Measurements from ENCODE around the gene OR51B2. TPM values are rescaled to one million over a fixed set of nuclear protein-coding genes. Genes with fewer than 3 reads are reported as not detected.

OR51B2 gene
- total RNA-seq, 2 experiments from 2014 or later, result not detected

- TF ChIP-seq CTCF (conservative IDR thresholded peaks at IDR 0.05; ENCODE audit: low read length), result no peak
- no peak for TF ChIP-seq EZH2phosphoT487 (IDR thresholded peaks at IDR 0.05; ENCODE audit: borderline replicate concordance, low read depth, low read length)
- Histone ChIP-seq H3K4me1 (ENCODE audit: insufficient read depth, low read length, poor library complexity, severe bottlenecking) (no peaks in the 10 kb centered on the region), H3K27ac (ENCODE audit: low read depth, low read length, poor library complexity, severe bottlenecking) (no peak overlapping the region), H3K79me2 (ENCODE audit: insufficient read depth, low read depth, low read length) (no peaks in the 10 kb centered on the region), H3K4me3 (ENCODE audit: low read depth, low read length, poor library complexity, severe bottlenecking) (no peak overlapping the region), H3K9me2 (ENCODE audit: insufficient read depth, low read length) (no peaks in the 10 kb centered on the region), H3K36me3 (ENCODE audit: insufficient read depth, low read length) (no peaks in the 10 kb centered on the region), H2AFZ (ENCODE audit: low read length) (no peak overlapping the region), H3K4me2 (ENCODE audit: low read length) (no peak overlapping the region), H4K20me1 (ENCODE audit: insufficient read depth, low read length) (no peaks in the 10 kb centered on the region), H3K9me3 (ENCODE audit: low read length) (no peaks in the 10 kb centered on the region)
- BruUV-seq (replicated peaks), result no TSS peak
- no peak for DNase-seq (ENCODE audit: low spot score)
- CTCF ChIA-PET (ENCODE audit: unreplicated experiment), result no interaction called here
- intact Hi-C loops (cut with micrococcal nuclease; ENCODE audit: unreplicated experiment), result no loop called here
- POLR2A ChIA-PET, result interaction anchor here (1.5 kb wide), 1 partner anchor 12 kb away, joined by 4 read pairs; no protein-coding TSS in a partner anchor
These were observed 38.3 kb downstream of the OR51B2 start for GRCh38 chr11:5285703-5286340.

GRCh38 chr11:5284637-5285036, 39.5 kb downstream of the OR51B2 start:
- H3K36me3 ChIP-seq (ENCODE audit: insufficient read depth, low read length), result no peaks in the 10 kb centered on the region
- no peaks in the 10 kb centered on the region for H3K79me2 ChIP-seq (ENCODE audit: insufficient read depth, low read depth, low read length)
- H3K27ac ChIP-seq (ENCODE audit: low read depth, low read length, poor library complexity, severe bottlenecking), result no peak overlapping the region
- H3K4me3 ChIP-seq (ENCODE audit: low read depth, low read length, poor library complexity, severe bottlenecking), result no peak overlapping the region
- no peaks in the 10 kb centered on the region for H4K20me1 ChIP-seq (ENCODE audit: insufficient read depth, low read length)
- H2AFZ ChIP-seq (ENCODE audit: low read length), result no peak overlapping the region
- H3K4me2 ChIP-seq (ENCODE audit: low read length), result no peak overlapping the region
- intact Hi-C loops (cut with micrococcal nuclease; ENCODE audit: unreplicated experiment), result no loop called here
- TF ChIP-seq CTCF (conservative IDR thresholded peaks at IDR 0.05; ENCODE audit: low read length) (no peak), EZH2phosphoT487 (IDR thresholded peaks at IDR 0.05; ENCODE audit: borderline replicate concordance, low read depth, low read length) (no peak)
- H3K4me1 ChIP-seq (ENCODE audit: insufficient read depth, low read length, poor library complexity, severe bottlenecking), result no peaks in the 10 kb centered on the region
- no peaks in the 10 kb centered on the region for H3K9me2 ChIP-seq (ENCODE audit: insufficient read depth, low read length)
- H3K9me3 ChIP-seq (ENCODE audit: low read length), result no peaks in the 10 kb centered on the region
- DNase-seq (ENCODE audit: low spot score), result no peak
- no TSS peak for BruUV-seq (replicated peaks)
- ChIA-PET CTCF (ENCODE audit: unreplicated experiment) (no interaction called here), POLR2A (interaction anchor here (0.5 to 1.5 kb wide), 2 partner anchors 13 to 390 kb away, joined by 3 to 4 read pairs; no protein-coding TSS in a partner anchor)

GRCh38 chr11:5283882-5284281, 40.2 kb downstream of the OR51B2 start:
- no TSS peak for BruUV-seq (replicated peaks)
- Histone ChIP-seq H3K27ac (ENCODE audit: low read depth, low read length, poor library complexity, severe bottlenecking) (no peak overlapping the region), H2AFZ (ENCODE audit: low read length) (no peak overlapping the region), H3K9me2 (ENCODE audit: insufficient read depth, low read length) (no peaks in the 10 kb centered on the region), H4K20me1 (ENCODE audit: insufficient read depth, low read length) (no peaks in the 10 kb centered on the region), H3K79me2 (ENCODE audit: insufficient read depth, low read depth, low read length) (no peaks in the 10 kb centered on the region), H3K9me3 (ENCODE audit: low read length) (no peaks in the 10 kb centered on the region), H3K4me2 (ENCODE audit: low read length) (no peak overlapping the region), H3K4me1 (ENCODE audit: insufficient read depth, low read length, poor library complexity, severe bottlenecking) (no peaks in the 10 kb centered on the region), H3K36me3 (ENCODE audit: insufficient read depth, low read length) (no peaks in the 10 kb centered on the region), H3K4me3 (ENCODE audit: low read depth, low read length, poor library complexity, severe bottlenecking) (no peak overlapping the region)
- TF ChIP-seq EZH2phosphoT487 (IDR thresholded peaks at IDR 0.05; ENCODE audit: borderline replicate concordance, low read depth, low read length), result no peak
- no peak for TF ChIP-seq CTCF (conservative IDR thresholded peaks at IDR 0.05; ENCODE audit: low read length)
- intact Hi-C loops (cut with micrococcal nuclease; ENCODE audit: unreplicated experiment), result no loop called here
- ChIA-PET CTCF (ENCODE audit: unreplicated experiment) (no interaction called here), POLR2A (no interaction called here)
- DNase-seq (ENCODE audit: low spot score), result no peak

Data from OCI-LY7 (cell line).